ENCODE measurements around the gene COBL. TPM values are rescaled to one million over a fixed set of nuclear protein-coding genes. Genes with fewer than 3 reads are reported as not detected.

The COBL gene
- total RNA-seq, 4 donors from 2014 or later: 62.4 to 114 (median 72.2) TPM

DNA sequence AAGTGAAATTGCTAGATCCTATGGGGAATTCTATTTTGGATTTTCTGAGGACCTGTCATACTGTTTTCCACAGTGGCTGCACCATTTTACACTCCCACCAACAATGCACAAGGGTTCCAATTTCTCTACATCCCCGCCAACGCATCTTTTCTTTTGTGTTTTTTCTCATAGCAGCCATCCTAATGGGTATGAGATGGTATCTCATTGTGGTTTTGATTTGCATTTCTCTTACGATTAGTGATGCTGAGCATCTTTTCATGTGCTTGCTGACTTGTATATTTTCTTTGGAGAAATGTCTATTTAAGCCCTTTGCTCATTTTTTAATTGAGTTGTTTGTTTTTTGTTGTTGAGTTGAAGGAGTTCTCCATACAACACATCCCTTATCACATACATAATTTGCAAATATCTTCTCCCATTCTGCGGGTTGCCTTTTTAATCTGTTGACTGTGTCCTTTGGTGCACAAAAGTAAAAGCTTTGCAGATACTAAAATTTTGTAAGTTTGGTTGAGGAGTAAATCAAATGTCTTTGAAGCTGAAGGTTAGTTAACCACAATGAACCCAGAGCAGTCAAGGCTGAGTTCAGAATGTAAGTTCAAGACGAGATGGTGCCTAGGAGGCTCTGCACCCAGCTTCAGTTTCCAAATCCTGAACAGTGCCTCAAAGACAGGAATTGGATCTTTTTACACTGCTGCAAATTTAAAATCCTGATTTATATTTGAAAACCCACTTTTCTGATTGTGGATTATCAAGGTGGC, 195.4 kb downstream of the COBL start:
- no peaks in the 10 kb centered on the region for H3K27me3 ChIP-seq
- peaks cover 0 to 5% of the 10 kb centered on the region in 2 donors for H3K9me3 ChIP-seq
- in situ Hi-C loops (cut with MboI; ENCODE audit: low pct_ligation_motif_present in 1 of 4, low pct_unique_long_range_greater_than_20kb in 1 of 4, low sequenced_read_pairs in 3 of 4) (no loop called here), intact Hi-C loops (cut with DNase I; ENCODE audit: low total_unique reads) (no loop called here)
- H3K4me3 ChIP-seq: no peak overlapping the region
- H3K36me3 ChIP-seq: no peaks in the 10 kb centered on the region
- 78 to 88% methylated on average over 5 of the region's 5 CpGs for WGBS, 2 donors (ENCODE audit: low coverage in 1 of 2)
- DNase-seq: no peak
- no peaks in the 10 kb centered on the region for H3K4me1 ChIP-seq
- no peak for TF ChIP-seq EP300 (IDR thresholded peaks at IDR 0.05; ENCODE audit: low read depth)
- TF ChIP-seq POLR2AphosphoS5 (IDR thresholded peaks at IDR 0.05): no peak
- no peak for TF ChIP-seq POLR2A (IDR thresholded peaks at IDR 0.05)
- TF ChIP-seq, protein P1, sequence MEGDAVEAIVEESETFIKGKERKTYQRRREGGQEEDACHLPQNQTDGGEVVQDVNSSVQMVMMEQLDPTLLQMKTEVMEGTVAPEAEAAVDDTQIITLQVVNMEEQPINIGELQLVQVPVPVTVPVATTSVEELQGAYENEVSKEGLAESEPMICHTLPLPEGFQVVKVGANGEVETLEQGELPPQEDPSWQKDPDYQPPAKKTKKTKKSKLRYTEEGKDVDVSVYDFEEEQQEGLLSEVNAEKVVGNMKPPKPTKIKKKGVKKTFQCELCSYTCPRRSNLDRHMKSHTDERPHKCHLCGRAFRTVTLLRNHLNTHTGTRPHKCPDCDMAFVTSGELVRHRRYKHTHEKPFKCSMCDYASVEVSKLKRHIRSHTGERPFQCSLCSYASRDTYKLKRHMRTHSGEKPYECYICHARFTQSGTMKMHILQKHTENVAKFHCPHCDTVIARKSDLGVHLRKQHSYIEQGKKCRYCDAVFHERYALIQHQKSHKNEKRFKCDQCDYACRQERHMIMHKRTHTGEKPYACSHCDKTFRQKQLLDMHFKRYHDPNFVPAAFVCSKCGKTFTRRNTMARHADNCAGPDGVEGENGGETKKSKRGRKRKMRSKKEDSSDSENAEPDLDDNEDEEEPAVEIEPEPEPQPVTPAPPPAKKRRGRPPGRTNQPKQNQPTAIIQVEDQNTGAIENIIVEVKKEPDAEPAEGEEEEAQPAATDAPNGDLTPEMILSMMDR (IDR thresholded peaks at IDR 0.05): no peak
- no peak overlapping the region for H3K27ac ChIP-seq

DNA sequence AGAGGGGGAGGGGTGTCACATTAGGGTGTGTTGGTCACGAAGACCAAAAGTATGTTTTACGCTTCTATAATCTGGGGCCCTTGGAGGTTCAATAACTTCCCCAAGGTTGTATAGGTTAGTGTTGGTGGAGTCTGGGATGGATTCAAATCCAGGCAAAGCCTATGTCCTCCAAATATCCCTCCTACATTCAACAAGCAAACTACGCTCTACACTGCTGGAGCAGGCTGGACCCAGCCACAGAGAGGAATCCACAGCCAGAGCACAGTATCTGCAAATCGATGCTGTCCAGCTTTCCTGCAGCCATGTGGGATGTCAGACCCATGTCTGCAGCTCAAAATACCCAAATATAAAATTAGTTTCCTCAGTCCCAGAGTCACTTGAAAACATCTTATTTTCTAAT, 198.0 kb downstream of the COBL start:
- no peak for DNase-seq
- WGBS, 2 donors (ENCODE audit: low coverage in 1 of 2): 91 to 100% methylated on average over 1 to 4 of the region's 4 CpGs
- Histone ChIP-seq H3K4me3 (no peak overlapping the region), H3K4me1 (no peaks in the 10 kb centered on the region), H3K27ac (no peak overlapping the region), H3K27me3 (no peaks in the 10 kb centered on the region), H3K36me3 (no peaks in the 10 kb centered on the region), H3K9me3 (peaks cover 0 to 9% of the 10 kb centered on the region in 2 donors)
- in situ Hi-C loops (cut with MboI; ENCODE audit: low pct_ligation_motif_present in 1 of 4, low pct_unique_long_range_greater_than_20kb in 1 of 4, low sequenced_read_pairs in 3 of 4) (no loop called here), intact Hi-C loops (cut with DNase I; ENCODE audit: low total_unique reads) (no loop called here)
- TF ChIP-seq POLR2A (IDR thresholded peaks at IDR 0.05) (no peak), EP300 (IDR thresholded peaks at IDR 0.05; ENCODE audit: low read depth) (no peak), POLR2AphosphoS5 (IDR thresholded peaks at IDR 0.05) (no peak)
- TF ChIP-seq, protein P1 (IDR thresholded peaks at IDR 0.05): no peak

DNA sequence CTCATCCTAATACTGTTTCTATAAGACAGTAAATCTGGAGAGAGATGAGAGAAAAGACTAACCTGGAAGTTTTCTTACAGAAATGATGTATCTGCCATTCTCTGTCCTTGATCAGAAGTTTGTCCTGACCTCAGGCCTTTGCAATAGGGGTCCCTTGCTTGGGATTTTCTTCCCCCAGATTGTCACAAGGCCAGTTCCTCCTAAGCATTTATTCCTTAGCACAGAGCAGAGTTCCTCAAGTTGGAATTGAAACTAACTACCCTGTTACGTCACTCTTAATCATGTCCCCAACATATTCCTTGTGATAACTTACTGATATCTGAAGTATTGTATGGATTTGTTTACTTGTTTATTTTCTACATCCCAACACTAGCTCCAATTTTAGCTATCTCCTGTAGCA, 202.1 kb downstream of the COBL start:
- WGBS, 2 donors (ENCODE audit: low coverage in 1 of 2): 92 to 100% methylated on average over 1 of the region's 1 CpG
- no peaks in the 10 kb centered on the region for H3K4me1 ChIP-seq
- no peak overlapping the region for H3K4me3 ChIP-seq
- TF ChIP-seq, protein P1 (IDR thresholded peaks at IDR 0.05): no peak
- TF ChIP-seq POLR2A (IDR thresholded peaks at IDR 0.05) (no peak), POLR2AphosphoS5 (IDR thresholded peaks at IDR 0.05) (no peak), EP300 (IDR thresholded peaks at IDR 0.05; ENCODE audit: low read depth) (no peak)
- intact Hi-C loops (cut with DNase I; ENCODE audit: low total_unique reads): no loop called here
- H3K27me3 ChIP-seq: no peaks in the 10 kb centered on the region
- no peak overlapping the region for H3K27ac ChIP-seq
- H3K36me3 ChIP-seq: no peaks in the 10 kb centered on the region
- DNase-seq: no peak
- in situ Hi-C loops (cut with MboI; ENCODE audit: low pct_ligation_motif_present in 1 of 4, low pct_unique_long_range_greater_than_20kb in 1 of 4, low sequenced_read_pairs in 3 of 4): no loop called here
- H3K9me3 ChIP-seq: peaks cover 0 to 9% of the 10 kb centered on the region in 2 donors

DNA sequence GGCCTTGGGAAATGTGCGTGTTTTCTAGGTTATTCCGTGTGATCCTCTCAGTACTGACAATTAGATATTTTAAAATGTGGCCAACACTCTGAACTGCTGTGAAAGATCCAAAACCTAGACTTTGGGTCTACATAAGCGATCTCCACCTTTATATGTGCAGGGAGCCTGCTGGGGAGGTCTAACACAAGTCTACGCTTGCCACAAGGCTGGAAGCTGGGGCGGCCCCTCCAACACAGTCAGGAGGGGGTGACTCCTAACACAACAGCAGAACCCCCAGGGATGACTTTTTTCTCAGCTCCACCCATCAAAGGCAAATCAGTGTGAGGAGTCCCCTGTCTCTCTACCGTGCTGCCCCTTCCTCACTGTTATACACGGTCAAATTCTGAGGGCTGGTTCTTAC, 202.6 kb downstream of the COBL start:
- no peak for DNase-seq
- Histone ChIP-seq H3K36me3 (no peaks in the 10 kb centered on the region), H3K27me3 (no peaks in the 10 kb centered on the region), H3K4me3 (no peak overlapping the region), H3K27ac (no peak overlapping the region), H3K9me3 (peaks cover 0 to 9% of the 10 kb centered on the region in 2 donors), H3K4me1 (no peaks in the 10 kb centered on the region)
- 88 to 93% methylated on average over 5 to 7 of the region's 7 CpGs for WGBS, 2 donors (ENCODE audit: low coverage in 1 of 2)
- in situ Hi-C loops (cut with MboI; ENCODE audit: low pct_ligation_motif_present in 1 of 4, low pct_unique_long_range_greater_than_20kb in 1 of 4, low sequenced_read_pairs in 3 of 4) (no loop called here), intact Hi-C loops (cut with DNase I; ENCODE audit: low total_unique reads) (no loop called here)
- TF ChIP-seq POLR2A (IDR thresholded peaks at IDR 0.05) (no peak), POLR2AphosphoS5 (IDR thresholded peaks at IDR 0.05) (no peak), EP300 (IDR thresholded peaks at IDR 0.05; ENCODE audit: low read depth) (no peak)
- TF ChIP-seq, protein P1 (IDR thresholded peaks at IDR 0.05): no peak

All from transverse colon (tissue), 4 donors.